H1 (cell line): ENCODE data around the gene PRMT2. TPM values are rescaled to one million over a fixed set of nuclear protein-coding genes. Genes with fewer than 3 reads are reported as not detected.

Source experiments
- CTCF ChIA-PET: fragments of 300-600 bp; sonication (Branson Sonifier 250); formaldehyde crosslinking; loops from one replicate; lab custom pipeline; 2021; ENCODE audit not compliant: partially characterized antibody; lab: Charles Lee
- POLR2A ChIA-PET: fragments of 300-600 bp; sonication (Branson Sonifier 250); formaldehyde crosslinking; loops from one replicate; lab custom pipeline; 2021; ENCODE audit warnings: inconsistent platforms; ENCODE audit not compliant: partially characterized antibody; lab: Charles Lee
- DNase-seq, 2 experiments: peaks; one replicate each; pipeline versions ENCODE4 v3.0.0 to v3.0.0-alpha.2; 2010 to 2022; ENCODE audit warnings: low spot score in 2 of 2, low read depth in 1 of 2, mixed read lengths in 1 of 2
- FAIRE-seq: peaks from 2 replicates; lab custom pipeline; 2011; peaks lifted over from hg19 to GRCh38; lab: Jason Lieb, UNC
- H2AFZ ChIP-seq: 2 replicates; pipeline ENCODE4 v1.8.1; 2012; ENCODE audit warnings: low read length, inconsistent platforms
- H2AK5ac ChIP-seq: 2 replicates; pipeline ENCODE4 v1.6.1; 2013; ENCODE audit warnings: low read depth, low read length
- H2BK120ac ChIP-seq: replicated peaks from 2 replicates; pipeline ENCODE3; 2013; ENCODE audit warnings: low read depth, low read length, inconsistent platforms
- H2BK12ac ChIP-seq: 2 replicates; pipeline ENCODE4 v1.6.1; 2013; ENCODE audit warnings: low read depth, low read length
- H2BK15ac ChIP-seq: 2 replicates; pipeline ENCODE4 v1.6.1; 2013; ENCODE audit warnings: low read length
- H2BK20ac ChIP-seq: 2 replicates; pipeline ENCODE4 v1.6.1; 2013; ENCODE audit warnings: low read length
- H2BK5ac ChIP-seq: 2 replicates; pipeline ENCODE4 v1.6.1; 2013; ENCODE audit warnings: low read depth, low read length
- H3K14ac ChIP-seq: 2 replicates; pipeline ENCODE4 v1.6.1; 2013; ENCODE audit warnings: inconsistent platforms; ENCODE audit not compliant: insufficient read length
- H3K18ac ChIP-seq: 2 replicates; pipeline ENCODE4 v1.6.1; 2013; ENCODE audit warnings: low read length; ENCODE audit errors: extremely low read depth
- H3K23ac ChIP-seq: 2 replicates; pipeline ENCODE4 v1.6.1; 2013; ENCODE audit warnings: inconsistent platforms; ENCODE audit not compliant: insufficient read length
- H3K23me2 ChIP-seq: 2 replicates; pipeline ENCODE4 v1.6.1; 2013; ENCODE audit warnings: low read depth, low read length
- H3K27ac ChIP-seq: 2 replicates; pipeline ENCODE4 v1.6.1; 2011; ENCODE audit warnings: low read depth, low read length, inconsistent platforms
- H3K27me3 ChIP-seq, 4 experiments: replicated peaks in 1 of 4; 1 replicate in 1 of 4; 2 replicates in 3 of 4; pipeline versions ENCODE4 v1.6.1 to v1.8.1; 2011 to 2013; ENCODE audit warnings: low read length in 3 of 4, mild to moderate bottlenecking in 3 of 4, inconsistent platforms in 2 of 4, mixed read lengths in 2 of 4, moderate library complexity in 1 of 4; ENCODE audit not compliant: control insufficient read depth in 3 of 4, insufficient read depth in 3 of 4; ENCODE audit errors: extremely low read depth in 1 of 4
- H3K36me3 ChIP-seq, 4 experiments: 2 replicates each; pipeline versions ENCODE4 v1.6.1 to v1.8.1; 2011 to 2013; ENCODE audit warnings: mild to moderate bottlenecking in 4 of 4, low read length in 3 of 4, moderate library complexity in 2 of 4, control low read depth in 1 of 4, inconsistent platforms in 1 of 4; ENCODE audit not compliant: insufficient read depth in 4 of 4, control insufficient read depth in 2 of 4
- H3K4ac ChIP-seq: replicated peaks from 2 replicates; pipeline ENCODE3; 2013; ENCODE audit warnings: low read length, low read depth, mixed read lengths, inconsistent platforms; ENCODE audit not compliant: insufficient read length
- H3K4me1 ChIP-seq, 4 experiments: replicated peaks in 1 of 4; 1 replicate in 1 of 4; 2 replicates in 3 of 4; pipeline versions ENCODE4 v1.6.1 to v1.8.1; 2011 to 2013; ENCODE audit warnings: low read length in 3 of 4, inconsistent platforms in 2 of 4, mixed read lengths in 1 of 4; ENCODE audit not compliant: insufficient read depth in 4 of 4, control insufficient read depth in 3 of 4
- H3K4me2 ChIP-seq, 2 experiments: 2 replicates each; pipeline versions ENCODE4 v1.6.1 to v1.8.1; 2011 to 2013; ENCODE audit warnings: low read depth in 2 of 2, low read length in 2 of 2, control low read depth in 1 of 2, inconsistent platforms in 1 of 2, mild to moderate bottlenecking in 1 of 2; ENCODE audit not compliant: insufficient read depth in 1 of 2
- H3K4me3 ChIP-seq, 4 experiments: fragments of 200-600, 300-600 bp in 1 of 4; sonication (generic), shearing (Covaris generic), sonication (Bioruptor Twin) in 1 of 4; 2 replicates each; pipeline versions ENCODE4 v1.5.1 to v1.8.1; 2011 to 2016; ENCODE audit warnings: low read length in 4 of 4, low read depth in 3 of 4, control low read depth in 2 of 4, inconsistent platforms in 2 of 4, mild to moderate bottlenecking in 2 of 4, mixed read lengths in 1 of 4, moderate library complexity in 1 of 4; ENCODE audit not compliant: insufficient read depth in 2 of 4; ENCODE audit errors: extremely low read depth in 1 of 4
- H3K56ac ChIP-seq: replicated peaks from 2 replicates; pipeline ENCODE3; 2013; ENCODE audit warnings: low read depth, mild to moderate bottlenecking, mixed read lengths, low read length, inconsistent platforms; ENCODE audit not compliant: insufficient read length
- H3K79me1 ChIP-seq: 2 replicates; pipeline ENCODE4 v1.6.1; 2013; ENCODE audit warnings: low read depth, low read length, control low read depth
- H3K79me2 ChIP-seq, 2 experiments: 2 replicates each; pipeline versions ENCODE4 v1.6.1 to v1.8.1; 2012 to 2013; ENCODE audit warnings: low read length in 2 of 2, mild to moderate bottlenecking in 2 of 2, inconsistent platforms in 1 of 2; ENCODE audit not compliant: insufficient read depth in 2 of 2, control insufficient read depth in 1 of 2
- H3K9ac ChIP-seq, 4 experiments: replicated peaks in 1 of 4; 1 replicate in 1 of 4; 2 replicates in 3 of 4; pipeline versions ENCODE4 v1.6.1 to v1.8.1; 2011 to 2013; ENCODE audit warnings: low read depth in 3 of 4, low read length in 3 of 4, control low read depth in 2 of 4, mild to moderate bottlenecking in 2 of 4, moderate library complexity in 2 of 4, inconsistent platforms in 1 of 4; ENCODE audit errors: extremely low read depth in 1 of 4
- H3K9me3 ChIP-seq, 2 experiments: 2 replicates each; pipeline versions ENCODE4 v1.6.1 to v1.8.1; 2012 to 2013; ENCODE audit warnings: mild to moderate bottlenecking in 2 of 2, moderate library complexity in 2 of 2, control low read depth in 1 of 2, inconsistent platforms in 1 of 2, low read depth in 1 of 2, low read length in 1 of 2, mixed read lengths in 1 of 2; ENCODE audit not compliant: insufficient read depth in 2 of 2
- H4K20me1 ChIP-seq, 2 experiments: replicated peaks in 1 of 2; 2 replicates each; pipeline versions ENCODE3 to v1.8.1; 2011 to 2013; ENCODE audit warnings: inconsistent platforms in 2 of 2, low read length in 2 of 2, mild to moderate bottlenecking in 1 of 2; ENCODE audit not compliant: insufficient read depth in 2 of 2, control insufficient read depth in 1 of 2
- H4K5ac ChIP-seq: 2 replicates; pipeline ENCODE4 v1.6.1; 2013; ENCODE audit warnings: low read length, low read depth, mixed read lengths, inconsistent platforms; ENCODE audit not compliant: insufficient read length
- H4K8ac ChIP-seq: 2 replicates; pipeline ENCODE4 v1.8.0; 2013; ENCODE audit warnings: mild to moderate bottlenecking, moderate library complexity, low read length, inconsistent platforms; ENCODE audit not compliant: insufficient read depth; ENCODE audit errors: extremely low read depth
- H4K91ac ChIP-seq: replicated peaks from 2 replicates; pipeline ENCODE3; 2013; ENCODE audit warnings: low read length, mixed read lengths, inconsistent platforms; ENCODE audit not compliant: insufficient read length
- ATF3 ChIP-seq: IDR thresholded peaks from 2 replicates; pipeline ENCODE4 v1.6.1; 2011; ENCODE audit warnings: low read depth, mild to moderate bottlenecking, low read length; ENCODE audit not compliant: insufficient read depth
- BRCA1 ChIP-seq: IDR thresholded peaks from 2 replicates; pipeline ENCODE4 v1.6.1; 2012; ENCODE audit warnings: low read depth, low read length, improper control_type of control experiment
- GTF2F1 ChIP-seq: IDR thresholded peaks from 2 replicates; pipeline ENCODE4 v1.6.1; 2012; ENCODE audit warnings: low read depth, low read length, improper control_type of control experiment, borderline replicate concordance
- JUN ChIP-seq: IDR thresholded peaks from 2 replicates; pipeline ENCODE4 v1.6.1; 2011; ENCODE audit warnings: low read depth, mild to moderate bottlenecking, improper control_type of control experiment, low read length
- KDM4A ChIP-seq: IDR thresholded peaks from one replicate; pipeline ENCODE4 v1.7.1; 2012; ENCODE audit warnings: low read depth, mild to moderate bottlenecking, moderate library complexity, low read length, inconsistent platforms; ENCODE audit not compliant: severe bottlenecking
- MAFK ChIP-seq: IDR thresholded peaks from 2 replicates; pipeline ENCODE4 v1.6.1; 2012; ENCODE audit warnings: low read depth, mild to moderate bottlenecking, improper control_type of control experiment, low read length
- NANOG ChIP-seq: IDR thresholded peaks from 2 replicates; pipeline ENCODE4 v1.6.1; 2011; ENCODE audit warnings: low read length, low read depth, mild to moderate bottlenecking, inconsistent platforms; ENCODE audit not compliant: insufficient read depth, poor library complexity, severe bottlenecking
- NRF1 ChIP-seq: IDR thresholded peaks from 2 replicates; pipeline ENCODE4 v1.6.1; 2011; ENCODE audit warnings: mild to moderate bottlenecking, low read depth, low read length, improper control_type of control experiment
- POLR2A ChIP-seq, 2 experiments: IDR thresholded peaks; 1 replicate in 1 of 2; 2 replicates in 1 of 2; pipeline ENCODE4 v1.6.1; 2011; ENCODE audit warnings: low read depth in 2 of 2, low read length in 2 of 2, mild to moderate bottlenecking in 2 of 2; ENCODE audit errors: control extremely low read depth in 1 of 2
- RAD21 ChIP-seq, 2 experiments: IDR thresholded peaks in 1 of 2; conservative IDR thresholded peaks in 1 of 2; 2 replicates each; pipeline ENCODE4 v1.6.1; 2011; ENCODE audit warnings: low read depth in 2 of 2, low read length in 2 of 2, improper control_type of control experiment in 1 of 2, inconsistent platforms in 1 of 2, mild to moderate bottlenecking in 1 of 2, moderate library complexity in 1 of 2
- SIX5 ChIP-seq: IDR thresholded peaks from 2 replicates; pipeline ENCODE4 v1.6.1; 2011; ENCODE audit warnings: mild to moderate bottlenecking, low read depth, low read length
- TAF1 ChIP-seq: IDR thresholded peaks from 2 replicates; pipeline ENCODE4 v1.6.1; 2011; ENCODE audit warnings: mild to moderate bottlenecking, low read depth, low read length
- USF2 ChIP-seq: IDR thresholded peaks from 2 replicates; pipeline ENCODE4 v1.6.1; 2011; ENCODE audit warnings: low read length, improper control_type of control experiment
- WGBS, 2 experiments: shearing (Covaris generic) in 1 of 2; methylation state at CpG; one replicate each; pipeline versions ENCODE4 v1.1.6 to v1.1.7; 2013 to 2015; ENCODE audit warnings: low lambda C conversion rate in 2 of 2, mixed read lengths in 2 of 2, inconsistent platforms in 1 of 2, low coverage in 1 of 2, missing lambda C conversion rate in 1 of 2; ENCODE audit not compliant: insufficient replicate concordance in 2 of 2, insufficient coverage in 1 of 2, insufficient read length in 1 of 2; ENCODE audit errors: extremely low coverage in 1 of 2, missing lambda C conversion rate in 1 of 2; 5-methylcytosine and 5-hydroxymethylcytosine counted together
- polyA plus RNA-seq, 7 experiments: library from polyadenylated mRNA; depleted of rRNA in 3 of 7; stranded (reverse) in 5 of 7; unstranded in 2 of 7; fragments of >200 nt in 5 of 7; fragments of 200-250 nt in 2 of 7; gene quantifications; 1 replicate in 5 of 7; 2 replicates in 1 of 7; 4 replicates in 1 of 7; pipeline versions ENCODE4 v1.2.1 to v1.2.3, GENCODE V29; 2011 to 2013; ENCODE audit warnings: missing spikeins in 2 of 7, mixed read lengths in 2 of 7
- total RNA-seq: library from RNA; stranded (reverse); fragmentation: NEBNext Ultra II Directional; extraction: Animal tissue kit (Norgen Biotek cat#: 25700); gene quantifications from 2 replicates; pipeline ENCODE4 v1.2.1, GENCODE V29; 2021

Gene PRMT2
- total and polyA plus RNA-seq, 2 of the 8 experiments (the other 6 are each of a cell fraction or from before 2014, with no cell fraction given), result 45.8 to 59.2 TPM

DNA sequence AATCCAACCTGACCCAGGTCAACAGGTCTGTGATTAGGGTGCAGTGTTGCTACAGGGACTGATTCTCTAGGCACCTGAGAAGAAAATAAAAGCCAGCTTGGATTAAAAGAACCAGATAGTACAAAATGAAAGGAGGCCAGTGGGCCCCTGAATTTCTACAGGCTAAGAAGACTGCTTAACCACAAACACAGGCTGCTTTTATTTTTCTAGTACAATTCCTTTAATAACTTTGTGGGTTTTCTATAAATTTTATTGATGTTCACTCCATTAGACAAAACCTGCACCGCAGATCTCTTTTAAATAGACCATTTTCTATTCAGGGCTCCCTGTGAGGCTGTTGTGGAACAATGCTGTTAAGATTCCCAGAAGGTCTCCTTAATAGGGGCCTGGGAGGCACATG lies 9.7 kb upstream of the PRMT2 start:
- H2BK15ac ChIP-seq, result no peak overlapping the region
- no peak overlapping the region for H2BK5ac ChIP-seq
- no peaks in the 10 kb centered on the region for H3K36me3 ChIP-seq
- no peaks in the 10 kb centered on the region for H3K23me2 ChIP-seq
- H3K23ac ChIP-seq, result no peak overlapping the region
- no peak overlapping the region for H3K18ac ChIP-seq
- H4K8ac ChIP-seq, result no peak overlapping the region
- peaks cover 9 to 20% of the 10 kb centered on the region in 2 experiments for H3K9me3 ChIP-seq
- no peaks in the 10 kb centered on the region for H3K79me1 ChIP-seq
- H3K4me1 ChIP-seq, result no peaks in the 10 kb centered on the region; a peak in 2 of 7 replicates
- no peak overlapping the region for H3K9ac ChIP-seq
- H3K56ac ChIP-seq, result no peak overlapping the region
- no peak overlapping the region for H3K4me2 ChIP-seq
- no peaks in the 10 kb centered on the region for H3K79me2 ChIP-seq
- H3K4me3 ChIP-seq, result no peak overlapping the region
- POLR2A ChIA-PET, result no interaction called here
- no peak overlapping the region for H4K5ac ChIP-seq
- FAIRE-seq, result no peak
- H3K27me3 ChIP-seq, result no peaks in the 10 kb centered on the region
- CTCF ChIA-PET, result interaction anchor here (2.1 kb wide), 1 partner anchor 9 kb away, joined by 8 read pairs; the partner anchor contains the start of gene PRMT2
- H3K27ac ChIP-seq, result no peak overlapping the region
- H2BK120ac ChIP-seq, result no peak overlapping the region
- no peak overlapping the region for H3K14ac ChIP-seq
- DNase-seq, result no peak
- no peaks in the 10 kb centered on the region for H4K20me1 ChIP-seq
- H2BK20ac ChIP-seq, result no peak overlapping the region
- 94% methylated on average over 1 of the region's 1 CpG; no CpG with 5 or more reads in 1 of the 2 experiments for WGBS, 2 experiments
- no peak overlapping the region for H3K4ac ChIP-seq
- no peak overlapping the region for H2AK5ac ChIP-seq
- H2AFZ ChIP-seq, result no peak overlapping the region
- H2BK12ac ChIP-seq, result no peak overlapping the region
- H4K91ac ChIP-seq, result no peak overlapping the region
- no peak for TF ChIP-seq GTF2F1
- no peak for TF ChIP-seq USF2
- TF ChIP-seq NRF1, result no peak
- TF ChIP-seq POLR2A (IDR thresholded peaks at IDR 0.05; ENCODE audit: control extremely low read depth in 1 of 2, low read depth in 2 of 2, low read length in 2 of 2), result no peak
- TF ChIP-seq MAFK, result no peak
- TF ChIP-seq KDM4A, result no peak
- no peak for TF ChIP-seq SIX5
- TF ChIP-seq RAD21 (IDR thresholded peaks at IDR 0.05 in 1 of 2, conservative IDR thresholded peaks at IDR 0.05 in 1 of 2; ENCODE audit: low read depth in 2 of 2, low read length in 2 of 2), result no peak
- no peak for TF ChIP-seq TAF1
- no peak for TF ChIP-seq BRCA1
- no peak for TF ChIP-seq JUN
- TF ChIP-seq NANOG, result no peak
- TF ChIP-seq ATF3, result no peak
